ENCODE measurements around the gene SDK2. TPM values are rescaled to one million over a fixed set of nuclear protein-coding genes. Genes with fewer than 3 reads are reported as not detected.
A peak's percentile ranks its signal among the peaks of the same experiment; 100 is the strongest.
"Not testable (repeated sequence)": the region's sequence is repeated elsewhere in the genome, so short reads cannot be mapped to it uniquely, and the experiment has no call there.

Gene SDK2
- total and polyA plus RNA-seq, 2 donors from 2014 or later = 0.37 to 2.4 TPM

DNA sequence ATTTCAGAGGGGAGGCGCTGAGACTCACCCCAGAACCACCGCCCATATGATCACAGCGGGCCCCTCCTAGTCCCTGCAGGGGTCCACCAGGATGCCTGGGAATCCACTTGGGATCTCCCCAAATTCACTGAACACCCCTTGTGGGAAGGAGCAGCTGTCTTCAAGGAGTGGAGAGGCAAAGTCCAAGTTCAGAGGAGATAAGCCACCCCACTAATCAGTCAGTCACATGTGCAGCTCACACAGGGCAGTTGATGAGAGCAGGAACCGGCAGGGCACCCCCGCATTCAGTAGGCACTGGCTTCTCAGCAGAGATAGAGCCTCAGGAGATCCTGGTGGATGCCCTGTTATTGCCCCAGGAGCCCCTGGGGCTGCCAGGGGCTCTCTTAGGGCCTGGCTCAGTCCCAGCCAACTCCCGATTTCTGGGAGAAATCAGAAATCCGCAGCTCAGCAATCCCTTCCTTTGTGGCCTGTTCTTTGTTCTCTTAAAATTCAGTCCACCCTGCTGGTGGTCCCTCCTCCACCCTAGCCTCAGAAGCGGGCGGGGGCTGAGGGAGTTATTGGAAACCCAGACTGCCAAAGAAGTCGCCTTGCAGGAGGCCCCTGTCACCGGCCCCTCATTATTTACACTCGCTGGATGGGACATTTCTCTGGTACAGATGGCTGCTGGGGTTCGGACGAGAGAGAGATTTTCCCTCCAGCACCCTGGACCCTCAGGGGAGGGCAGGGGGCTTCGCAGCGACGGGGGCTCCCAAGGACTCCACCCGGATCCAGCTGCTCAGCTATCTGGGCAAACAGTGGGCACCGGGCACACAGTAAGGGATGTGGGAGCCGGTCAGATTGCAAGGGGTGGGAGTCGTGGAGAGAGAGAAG, 334.3 kb downstream of the SDK2 start:
- TF ChIP-seq, protein P1, sequence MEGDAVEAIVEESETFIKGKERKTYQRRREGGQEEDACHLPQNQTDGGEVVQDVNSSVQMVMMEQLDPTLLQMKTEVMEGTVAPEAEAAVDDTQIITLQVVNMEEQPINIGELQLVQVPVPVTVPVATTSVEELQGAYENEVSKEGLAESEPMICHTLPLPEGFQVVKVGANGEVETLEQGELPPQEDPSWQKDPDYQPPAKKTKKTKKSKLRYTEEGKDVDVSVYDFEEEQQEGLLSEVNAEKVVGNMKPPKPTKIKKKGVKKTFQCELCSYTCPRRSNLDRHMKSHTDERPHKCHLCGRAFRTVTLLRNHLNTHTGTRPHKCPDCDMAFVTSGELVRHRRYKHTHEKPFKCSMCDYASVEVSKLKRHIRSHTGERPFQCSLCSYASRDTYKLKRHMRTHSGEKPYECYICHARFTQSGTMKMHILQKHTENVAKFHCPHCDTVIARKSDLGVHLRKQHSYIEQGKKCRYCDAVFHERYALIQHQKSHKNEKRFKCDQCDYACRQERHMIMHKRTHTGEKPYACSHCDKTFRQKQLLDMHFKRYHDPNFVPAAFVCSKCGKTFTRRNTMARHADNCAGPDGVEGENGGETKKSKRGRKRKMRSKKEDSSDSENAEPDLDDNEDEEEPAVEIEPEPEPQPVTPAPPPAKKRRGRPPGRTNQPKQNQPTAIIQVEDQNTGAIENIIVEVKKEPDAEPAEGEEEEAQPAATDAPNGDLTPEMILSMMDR (IDR thresholded peaks at IDR 0.05; ENCODE audit: borderline replicate concordance, extremely low read depth, insufficient read depth) = no peak

DNA sequence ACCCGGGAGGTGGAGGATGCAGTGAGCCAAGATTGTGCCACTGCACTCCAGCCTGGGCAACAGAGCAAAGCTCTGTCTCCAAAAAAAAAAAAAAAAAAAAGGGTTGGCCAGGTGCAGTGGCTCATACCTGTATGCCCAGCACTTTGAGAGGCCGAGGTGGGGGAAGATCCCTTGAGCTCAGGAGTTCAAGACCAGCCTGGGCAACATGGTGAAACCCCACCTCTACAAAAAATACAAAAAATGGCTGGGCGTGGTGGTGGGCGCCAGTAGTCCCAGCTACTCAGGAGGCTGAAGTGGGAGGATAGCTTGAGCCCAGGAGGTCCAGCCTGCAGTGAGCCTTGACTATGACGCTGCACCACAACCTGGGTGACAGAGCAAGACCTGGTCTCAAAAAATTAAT, 335.3 kb downstream of the SDK2 start:
- H3K9me3 ChIP-seq (ENCODE audit: control insufficient read depth in 2 of 3, insufficient read depth in 1 of 3, low read length in 3 of 3); intact Hi-C loops (cut with DNase I); DNase-seq; FAIRE-seq; H3K27me3 ChIP-seq (ENCODE audit: control insufficient read depth, insufficient read depth, low read length); H3K36me3 ChIP-seq (ENCODE audit: control insufficient read depth in 2 of 3, insufficient read depth in 3 of 3, low read length in 3 of 3); H3K9ac ChIP-seq (ENCODE audit: low read length in 3 of 3): not testable (repeated sequence)
- Histone ChIP-seq H3K27ac (ENCODE audit: low read depth in 2 of 2, low read length in 2 of 2) (peak overlapping the region; percentile 94 to 97), H3K4me1 (ENCODE audit: control insufficient read depth in 2 of 3, insufficient read depth in 2 of 3, low read depth in 1 of 3, low read length in 3 of 3) (peaks cover 4 to 40% (median 26%) of the 10 kb centered on the region in 3 donors), H3K4me3 (ENCODE audit: low read length in 3 of 3) (peak overlapping the region in 1 of 3 donors; percentile 65)

More for the DNA sequence above, 334.3 kb downstream of the SDK2 start:
- peak overlapping the region; percentile 69 to 95 (median 90) for H3K4me3 ChIP-seq (ENCODE audit: low read length in 3 of 3)
- DNase-seq = peak in 4 of 5 donors; percentile 81 to 91 (median 84)
- no peaks in the 10 kb centered on the region for H3K36me3 ChIP-seq (ENCODE audit: control insufficient read depth in 2 of 3, insufficient read depth in 3 of 3, low read length in 3 of 3)
- intact Hi-C loops (cut with DNase I) = no loop called here
- peak overlapping the region; percentile 97 to 98 for H3K27ac ChIP-seq (ENCODE audit: low read depth in 2 of 2, low read length in 2 of 2)
- H3K9me3 ChIP-seq (ENCODE audit: control insufficient read depth in 2 of 3, insufficient read depth in 1 of 3, low read length in 3 of 3) = no peaks in the 10 kb centered on the region
- peaks cover 4 to 33% (median 26%) of the 10 kb centered on the region in 3 donors for H3K4me1 ChIP-seq (ENCODE audit: control insufficient read depth in 2 of 3, insufficient read depth in 2 of 3, low read depth in 1 of 3, low read length in 3 of 3)
- no peaks in the 10 kb centered on the region for H3K27me3 ChIP-seq (ENCODE audit: control insufficient read depth, insufficient read depth, low read length)
- no peak for FAIRE-seq
- peak overlapping the region; percentile 56 to 97 (median 87) for H3K9ac ChIP-seq (ENCODE audit: low read length in 3 of 3)

DNA sequence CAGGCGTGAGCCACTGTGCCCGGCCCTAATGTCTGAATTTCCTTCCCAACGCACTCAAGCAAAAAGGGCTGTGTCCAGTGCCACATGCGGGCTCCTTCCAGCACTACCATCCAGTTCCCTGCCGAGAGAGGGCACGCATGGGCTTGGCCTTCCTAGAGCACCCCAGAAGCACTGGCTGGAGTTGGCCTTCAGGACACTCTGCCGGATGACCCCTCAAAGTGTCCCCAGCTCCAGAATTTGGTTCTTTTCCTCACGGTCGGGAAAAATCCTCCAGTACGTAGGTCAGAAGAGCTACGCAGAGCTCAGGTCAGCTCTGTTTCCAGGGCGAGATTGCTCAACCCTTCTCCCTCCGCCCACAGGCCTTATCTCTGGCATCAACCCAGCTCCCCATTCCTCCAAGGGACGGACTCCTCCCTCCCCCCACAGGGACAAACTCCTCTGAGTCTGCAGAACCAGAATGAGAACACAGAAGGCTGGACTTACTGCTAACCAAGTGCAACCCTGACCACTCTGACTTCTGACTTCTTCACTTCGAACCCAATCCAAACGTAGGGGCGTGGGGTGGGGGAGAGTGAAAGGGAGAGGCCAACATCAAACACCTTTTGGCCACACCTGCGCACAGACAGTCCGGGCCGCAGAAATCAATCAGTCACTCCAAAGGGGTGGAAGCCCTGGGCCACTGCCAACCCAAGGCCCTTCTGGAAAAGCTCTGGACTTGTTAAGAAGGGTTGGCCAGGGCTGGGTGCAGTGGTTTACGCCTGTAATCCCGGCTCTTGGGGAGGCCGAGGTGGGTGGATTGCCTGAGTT, 336.0 kb downstream of the SDK2 start:
- FAIRE-seq (no peak), DNase-seq (peak; percentile 62 to 95 (median 81))
- peak overlapping the region in 2 of 3 donors; percentile 9 to 66 for H3K9ac ChIP-seq (ENCODE audit: low read length in 3 of 3)
- intact Hi-C loops (cut with DNase I) = no loop called here
- no peaks in the 10 kb centered on the region for H3K27me3 ChIP-seq (ENCODE audit: control insufficient read depth, insufficient read depth, low read length)
- H3K27ac ChIP-seq (ENCODE audit: low read depth in 2 of 2, low read length in 2 of 2) = peak overlapping the region; percentile 94 to 97
- TF ChIP-seq, protein P1 (IDR thresholded peaks at IDR 0.05; ENCODE audit: borderline replicate concordance, extremely low read depth, insufficient read depth) = no peak
- no peaks in the 10 kb centered on the region for H3K36me3 ChIP-seq (ENCODE audit: control insufficient read depth in 2 of 3, insufficient read depth in 3 of 3, low read length in 3 of 3)
- no peaks in the 10 kb centered on the region for H3K9me3 ChIP-seq (ENCODE audit: control insufficient read depth in 2 of 3, insufficient read depth in 1 of 3, low read length in 3 of 3)
- H3K4me3 ChIP-seq (ENCODE audit: low read length in 3 of 3) = peak overlapping the region; percentile 17 to 65 (median 55)
- H3K4me1 ChIP-seq (ENCODE audit: control insufficient read depth in 2 of 3, insufficient read depth in 2 of 3, low read depth in 1 of 3, low read length in 3 of 3) = peaks cover 4 to 43% (median 30%) of the 10 kb centered on the region in 3 donors

Data from kidney (tissue), 14 donors.